Suprapubic skin (tissue), 4 donors: Measurements from ENCODE around the gene EXOC2. TPM values are rescaled to one million over a fixed set of nuclear protein-coding genes. Genes with fewer than 3 reads are reported as not detected.

Source experiments
- DNase-seq, 2 donors: peaks; one replicate each; pipeline ENCODE4 v3.0.0-alpha.2; 2019; ENCODE audit warnings: low spot score in 2 of 2
- H3K27ac ChIP-seq: fragments of 200-600 bp; sonication (generic); one replicate; pipeline ENCODE4 v1.5.1; 2019
- H3K27me3 ChIP-seq: fragments of 200-600 bp; sonication (generic); one replicate; pipeline ENCODE4 v1.5.1; 2019
- H3K36me3 ChIP-seq: fragments of 200-600 bp; sonication (generic); one replicate; pipeline ENCODE4 v1.5.1; 2019
- H3K4me1 ChIP-seq: fragments of 200-600 bp; sonication (generic); one replicate; pipeline ENCODE4 v1.5.1; 2019
- H3K4me3 ChIP-seq: fragments of 200-600 bp; sonication (generic); one replicate; pipeline ENCODE4 v1.5.1; 2019; ENCODE audit warnings: mild to moderate bottlenecking
- H3K9me3 ChIP-seq: fragments of 200-600 bp; sonication (generic); one replicate; pipeline ENCODE4 v1.5.1; 2019
- EP300 ChIP-seq: sonication (generic); formaldehyde crosslinking; IDR thresholded peaks from one replicate; pipeline ENCODE4 v1.6.1; 2017; ENCODE audit warnings: antibody characterized with exemption
- POLR2A ChIP-seq, 2 donors: fragments of 450-650 bp; IDR thresholded peaks; one replicate each; pipeline ENCODE4 v1.6.1; 2017; ENCODE audit warnings: antibody characterized with exemption in 2 of 2, mild to moderate bottlenecking in 2 of 2, moderate library complexity in 2 of 2
- POLR2AphosphoS5 ChIP-seq, 3 donors: sonication (generic); formaldehyde crosslinking; IDR thresholded peaks; one replicate each; pipeline ENCODE4 v1.6.1; 2017; ENCODE audit warnings: antibody characterized with exemption in 3 of 3
- WGBS: methylation state at CpG from one replicate; pipeline ENCODE4 v1.1.5; 2018; 5-methylcytosine and 5-hydroxymethylcytosine counted together
- total RNA-seq, 4 donors: library from RNA; depleted of rRNA; stranded (reverse); fragments of >200 nt; gene quantifications; one replicate each; pipeline ENCODE4 v1.1.0, GENCODE V29; 2016
- TF ChIP-seq, protein P1 (sequence below), 2 donors: fragments of 200-600 bp in 1 of 2; fragments of 450-650 bp in 1 of 2; sonication (generic) in 1 of 2; IDR thresholded peaks; one replicate each; pipeline ENCODE4 v1.5.1; 2016 to 2019; ENCODE audit warnings: antibody characterized with exemption in 2 of 2, mild to moderate bottlenecking in 1 of 2, moderate library complexity in 1 of 2

The EXOC2 gene
- total RNA-seq, 4 donors from 2014 or later, result 17.7 to 28.1 (median 20.3) TPM

DNA sequence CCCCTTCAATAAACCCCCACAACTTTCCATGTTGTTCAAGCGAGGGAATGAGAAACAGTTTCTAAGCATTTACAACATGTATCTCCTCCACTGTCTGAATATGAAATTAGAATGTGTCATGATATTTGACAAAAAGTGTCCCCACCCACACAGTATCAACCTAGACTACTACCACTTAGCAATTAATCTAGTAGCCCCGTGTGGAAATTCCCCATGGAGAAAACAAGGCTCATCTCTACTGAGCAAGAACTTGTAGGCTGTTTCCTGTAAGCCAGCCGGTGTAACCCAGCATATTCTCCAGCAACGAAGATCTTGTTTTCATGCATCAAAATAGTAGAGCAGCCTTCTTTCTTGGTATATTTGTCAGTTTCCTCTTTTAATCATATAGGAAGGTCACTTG, 186.4 kb downstream of the EXOC2 start:
- H3K4me1 ChIP-seq, result no peaks in the 10 kb centered on the region
- no peaks in the 10 kb centered on the region for H3K27me3 ChIP-seq
- peaks cover 18% of the 10 kb centered on the region for H3K36me3 ChIP-seq
- 56% methylated on average over 4 of the region's 4 CpGs for WGBS
- no peak overlapping the region for H3K27ac ChIP-seq
- no peaks in the 10 kb centered on the region for H3K9me3 ChIP-seq
- no peak for TF ChIP-seq POLR2AphosphoS5 (IDR thresholded peaks at IDR 0.05)
- no peak for TF ChIP-seq EP300
- no peak for TF ChIP-seq POLR2A (IDR thresholded peaks at IDR 0.05)
- TF ChIP-seq, protein P1, sequence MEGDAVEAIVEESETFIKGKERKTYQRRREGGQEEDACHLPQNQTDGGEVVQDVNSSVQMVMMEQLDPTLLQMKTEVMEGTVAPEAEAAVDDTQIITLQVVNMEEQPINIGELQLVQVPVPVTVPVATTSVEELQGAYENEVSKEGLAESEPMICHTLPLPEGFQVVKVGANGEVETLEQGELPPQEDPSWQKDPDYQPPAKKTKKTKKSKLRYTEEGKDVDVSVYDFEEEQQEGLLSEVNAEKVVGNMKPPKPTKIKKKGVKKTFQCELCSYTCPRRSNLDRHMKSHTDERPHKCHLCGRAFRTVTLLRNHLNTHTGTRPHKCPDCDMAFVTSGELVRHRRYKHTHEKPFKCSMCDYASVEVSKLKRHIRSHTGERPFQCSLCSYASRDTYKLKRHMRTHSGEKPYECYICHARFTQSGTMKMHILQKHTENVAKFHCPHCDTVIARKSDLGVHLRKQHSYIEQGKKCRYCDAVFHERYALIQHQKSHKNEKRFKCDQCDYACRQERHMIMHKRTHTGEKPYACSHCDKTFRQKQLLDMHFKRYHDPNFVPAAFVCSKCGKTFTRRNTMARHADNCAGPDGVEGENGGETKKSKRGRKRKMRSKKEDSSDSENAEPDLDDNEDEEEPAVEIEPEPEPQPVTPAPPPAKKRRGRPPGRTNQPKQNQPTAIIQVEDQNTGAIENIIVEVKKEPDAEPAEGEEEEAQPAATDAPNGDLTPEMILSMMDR (IDR thresholded peaks at IDR 0.05), result no peak
- H3K4me3 ChIP-seq, result no peak overlapping the region
- no peak for DNase-seq

DNA sequence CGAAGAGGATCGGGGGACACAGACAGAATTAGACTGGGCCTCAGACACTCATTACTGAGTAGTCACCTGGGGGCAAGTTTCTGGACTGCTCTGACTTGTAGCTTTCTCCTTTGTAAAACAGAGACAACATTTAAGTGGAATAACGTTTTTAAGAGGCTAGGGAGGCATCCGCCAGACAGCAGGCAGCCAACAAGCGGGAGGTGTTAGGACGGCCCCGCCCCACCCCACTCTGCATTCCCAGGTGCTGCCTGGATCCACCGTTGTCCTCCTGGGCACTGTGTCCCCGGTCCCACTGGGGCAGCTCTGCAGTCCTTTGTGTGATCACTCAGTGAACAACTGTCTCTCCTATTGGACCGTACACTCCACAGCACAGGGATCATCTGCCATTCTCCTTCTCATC, 187.6 kb downstream of the EXOC2 start:
- H3K9me3 ChIP-seq, result no peaks in the 10 kb centered on the region
- H3K36me3 ChIP-seq, result peaks cover 15% of the 10 kb centered on the region
- DNase-seq, result no peak
- no peak overlapping the region for H3K27ac ChIP-seq
- no peaks in the 10 kb centered on the region for H3K27me3 ChIP-seq
- H3K4me3 ChIP-seq, result no peak overlapping the region
- no peaks in the 10 kb centered on the region for H3K4me1 ChIP-seq
- no peak for TF ChIP-seq POLR2AphosphoS5 (IDR thresholded peaks at IDR 0.05)
- TF ChIP-seq, protein P1 (IDR thresholded peaks at IDR 0.05), result no peak
- no peak for TF ChIP-seq EP300
- no peak for TF ChIP-seq POLR2A (IDR thresholded peaks at IDR 0.05)
- WGBS, result 83% methylated on average over 10 of the region's 10 CpGs

DNA sequence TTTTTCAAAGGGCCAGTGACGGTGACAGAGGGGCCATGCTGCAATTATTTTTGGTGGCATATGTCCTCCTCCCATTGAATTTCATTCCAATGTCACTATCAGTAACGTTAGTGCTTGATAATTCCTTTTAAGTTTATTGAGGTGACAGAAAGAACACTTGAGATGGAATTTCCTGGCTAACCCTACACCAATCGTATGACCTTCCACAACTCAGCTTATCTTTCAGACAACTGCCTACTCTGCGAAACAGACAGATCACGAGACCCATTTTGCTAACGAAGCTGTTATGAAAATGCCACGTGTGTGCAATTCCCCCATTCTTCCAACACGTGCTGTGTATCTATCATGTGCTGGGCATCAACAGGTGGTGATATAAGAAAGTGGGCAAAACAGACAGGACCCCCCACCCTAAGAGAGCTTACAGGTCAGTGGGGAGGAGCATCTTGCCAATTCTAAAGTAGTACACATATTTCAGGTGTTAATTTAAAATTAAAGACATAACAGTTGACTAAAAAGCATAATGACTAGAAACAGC, 188.4 kb downstream of the EXOC2 start:
- no peaks in the 10 kb centered on the region for H3K9me3 ChIP-seq
- H3K27ac ChIP-seq, result no peak overlapping the region
- peaks cover 15% of the 10 kb centered on the region for H3K36me3 ChIP-seq
- TF ChIP-seq POLR2A (IDR thresholded peaks at IDR 0.05) (no peak), EP300 (no peak), POLR2AphosphoS5 (IDR thresholded peaks at IDR 0.05) (no peak)
- TF ChIP-seq, protein P1 (IDR thresholded peaks at IDR 0.05), result no peak
- no peak for DNase-seq
- 93% methylated on average over 8 of the region's 8 CpGs for WGBS
- no peak overlapping the region for H3K4me3 ChIP-seq
- H3K27me3 ChIP-seq, result no peaks in the 10 kb centered on the region
- no peaks in the 10 kb centered on the region for H3K4me1 ChIP-seq

DNA sequence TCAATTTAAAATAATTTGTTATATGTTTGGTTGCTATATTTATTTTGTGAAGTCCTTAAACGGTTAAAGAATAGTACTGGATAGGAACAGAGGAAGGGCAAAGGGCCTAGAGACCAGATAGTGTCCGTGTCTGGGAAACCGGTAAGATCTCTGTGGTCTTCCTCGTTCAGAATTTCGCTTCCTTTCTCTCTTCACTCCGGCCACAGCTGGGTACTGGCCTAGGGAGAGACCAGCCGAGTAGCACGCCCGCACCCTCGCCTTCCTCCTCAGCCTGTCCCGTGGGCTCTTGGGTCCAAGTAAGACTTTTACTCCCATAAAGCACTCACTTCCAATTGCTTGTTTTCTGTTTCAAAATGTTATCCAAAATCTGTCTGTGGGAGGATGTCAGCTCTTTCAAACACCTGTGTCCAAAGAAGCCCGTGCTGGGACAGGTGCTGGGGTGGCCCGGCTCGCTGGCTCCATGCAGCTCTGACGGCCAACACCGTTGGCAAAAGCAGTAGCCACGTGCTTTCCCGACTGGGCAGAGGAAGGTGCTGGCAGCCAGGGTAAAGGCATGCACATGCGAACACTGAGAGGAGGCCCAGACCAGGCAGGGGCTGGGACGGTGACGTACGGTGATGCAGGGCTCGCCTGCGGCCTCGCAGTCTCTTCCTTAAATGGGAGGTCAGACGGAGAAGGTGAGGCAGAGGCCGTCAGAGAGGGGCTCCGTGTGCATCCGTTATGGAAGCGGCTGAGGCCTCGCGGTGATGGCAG, 189.2 kb downstream of the EXOC2 start:
- no peak for TF ChIP-seq EP300
- no peak for TF ChIP-seq POLR2A (IDR thresholded peaks at IDR 0.05)
- TF ChIP-seq, protein P1 (IDR thresholded peaks at IDR 0.05), result no peak
- no peak for TF ChIP-seq POLR2AphosphoS5 (IDR thresholded peaks at IDR 0.05)
- no peak for DNase-seq
- 94% methylated on average over 26 of the region's 32 CpGs for WGBS
- Histone ChIP-seq H3K4me1 (no peaks in the 10 kb centered on the region), H3K27me3 (no peaks in the 10 kb centered on the region), H3K36me3 (peaks cover 17% of the 10 kb centered on the region), H3K9me3 (no peaks in the 10 kb centered on the region), H3K4me3 (no peak overlapping the region), H3K27ac (no peak overlapping the region)

DNA sequence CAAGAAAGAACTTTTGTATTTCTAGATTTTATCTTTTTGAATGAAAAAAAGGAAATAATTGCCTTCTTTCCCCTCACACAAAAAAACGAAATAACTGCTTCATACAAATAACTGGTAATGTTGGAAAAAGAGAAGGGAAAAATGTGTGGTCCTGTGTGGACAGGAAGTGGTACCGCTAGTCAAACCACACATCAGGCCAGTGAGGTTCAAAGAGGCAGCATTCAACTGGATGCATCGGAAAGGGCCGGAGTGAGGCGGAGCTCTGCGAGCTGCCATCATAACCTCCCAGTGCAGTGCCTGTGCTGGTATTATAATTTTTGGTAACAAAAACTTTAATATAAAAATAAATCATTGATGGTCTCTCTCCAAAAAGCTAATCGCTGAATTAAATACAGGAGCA, 190.2 kb downstream of the EXOC2 start:
- H3K4me1 ChIP-seq, result no peaks in the 10 kb centered on the region
- H3K36me3 ChIP-seq, result peaks cover 19% of the 10 kb centered on the region
- TF ChIP-seq EP300 (no peak), POLR2AphosphoS5 (IDR thresholded peaks at IDR 0.05) (no peak), POLR2A (IDR thresholded peaks at IDR 0.05) (no peak)
- TF ChIP-seq, protein P1 (IDR thresholded peaks at IDR 0.05), result no peak
- no peaks in the 10 kb centered on the region for H3K27me3 ChIP-seq
- WGBS, result 91% methylated on average over 7 of the region's 7 CpGs
- no peak overlapping the region for H3K27ac ChIP-seq
- DNase-seq, result no peak
- no peak overlapping the region for H3K4me3 ChIP-seq
- H3K9me3 ChIP-seq, result no peaks in the 10 kb centered on the region
